HCT116 (cell line): ENCODE measurements around the gene ZBTB20. TPM values are rescaled to one million over a fixed set of nuclear protein-coding genes. Genes with fewer than 3 reads are reported as not detected.

Experiments
- ATAC-seq: fragments of 200-7000 bp; cut with Tn5 transposase; 2 replicates; pipeline ENCODE4 v1.9.1; 2020; ENCODE audit warnings: mild to moderate bottlenecking, moderate library complexity
- BruUV-seq: library from RNA; stranded (reverse); fragments of 400-500 nt; replicated peaks from 2 replicates; lab custom pipeline; 2021; lab: Mats Ljungman, UMichigan
- CTCF ChIA-PET: fragments of 300-600 bp; sonication (Branson Sonifier 250); formaldehyde crosslinking; loops from one replicate; lab custom pipeline; 2021; ENCODE audit warnings: antibody characterized with exemption; lab: Charles Lee
- POLR2A ChIA-PET: fragments of 300-600, 350-600 bp; sonication (Branson Sonifier 250); formaldehyde crosslinking; loops from one replicate; lab custom pipeline; 2021; ENCODE audit warnings: antibody characterized with exemption; lab: Charles Lee
- RAD21 ChIA-PET, 2 experiments: fragments of 300-600 bp; sonication (Branson Sonifier 250); formaldehyde crosslinking; loops; one replicate each; lab custom pipeline; 2023; ENCODE audit warnings: low total read pairs in 2 of 2; ENCODE audit not compliant: uncharacterized antibody in 2 of 2, unreplicated experiment in 2 of 2, low non-redundant PET in 1 of 2; lab: Charles Lee
- DNase-seq: peaks from one replicate; pipeline ENCODE4 v3.0.0-alpha.2; 2010; ENCODE audit warnings: low read depth, low spot score
- H2AFZ ChIP-seq: fragments of 200-600 bp; shearing (Covaris generic), sonication (generic); 2 replicates; pipeline ENCODE4 v1.6.1; 2017; ENCODE audit warnings: low read depth, mixed run types, mixed read lengths, antibody characterized with exemption, low read length; ENCODE audit not compliant: poor library complexity, severe bottlenecking
- H3K27ac ChIP-seq: 2 replicates; pipeline ENCODE4 v1.5.1; 2012; ENCODE audit warnings: low read depth, low read length
- H3K27me3 ChIP-seq: fragments of 200-600 bp; sonication (generic); 2 replicates; pipeline ENCODE4 v1.6.1; 2016; ENCODE audit warnings: mixed run types, low read length, mixed read lengths; ENCODE audit not compliant: insufficient read depth
- H3K36me3 ChIP-seq, 2 experiments: fragments of 200-500 bp in 1 of 2; fragments of 200-600 bp in 1 of 2; sonication (Bioruptor generic) in 1 of 2; sonication (generic) in 1 of 2; 2 replicates each; pipeline versions ENCODE4 v1.5.1 to v1.6.1; 2014 to 2016; ENCODE audit warnings: low read length in 2 of 2, inconsistent platforms in 1 of 2, mixed read lengths in 1 of 2, mixed run types in 1 of 2; ENCODE audit not compliant: insufficient read depth in 2 of 2, control insufficient read depth in 1 of 2
- H3K4me1 ChIP-seq, 2 experiments: fragments of 200-600 bp in 1 of 2; sonication (generic) in 1 of 2; 2 replicates each; pipeline versions ENCODE4 v1.5.1 to v1.6.1; 2012 to 2017; ENCODE audit warnings: low read length in 2 of 2, inconsistent platforms in 1 of 2, mild to moderate bottlenecking in 1 of 2, mixed read lengths in 1 of 2, mixed run types in 1 of 2, moderate library complexity in 1 of 2; ENCODE audit not compliant: insufficient read depth in 2 of 2, control insufficient read depth in 1 of 2
- H3K4me2 ChIP-seq: fragments of 200-600 bp; sonication (generic); 2 replicates; pipeline ENCODE4 v1.6.1; 2017; ENCODE audit warnings: mixed run types, low read length, mixed read lengths
- H3K4me3 ChIP-seq, 2 experiments: fragments of 200-600 bp in 1 of 2; sonication (generic) in 1 of 2; replicated peaks in 1 of 2; 2 replicates each; pipeline ENCODE4 v1.5.1; 2011 to 2016; ENCODE audit warnings: low read length in 2 of 2, control low read depth in 1 of 2, low read depth in 1 of 2, mild to moderate bottlenecking in 1 of 2, mixed read lengths in 1 of 2, mixed run types in 1 of 2
- H3K79me2 ChIP-seq: fragments of 200-600 bp; sonication (generic); 2 replicates; pipeline ENCODE4 v1.6.1; 2017; ENCODE audit warnings: mild to moderate bottlenecking, mixed run types, low read length, moderate library complexity, mixed read lengths; ENCODE audit not compliant: insufficient read depth
- H3K9ac ChIP-seq: fragments of 200-600 bp; sonication (generic); 2 replicates; pipeline ENCODE4 v1.6.1; 2016; ENCODE audit warnings: low read length, mixed read lengths
- H3K9me2 ChIP-seq: fragments of 200-600 bp; sonication (generic), shearing (Covaris generic); 2 replicates; pipeline ENCODE4 v1.6.1; 2017; ENCODE audit warnings: mixed run types, mild to moderate bottlenecking, moderate library complexity; ENCODE audit not compliant: insufficient read depth
- H3K9me3 ChIP-seq, 2 experiments: fragments of 200-500 bp in 1 of 2; fragments of 200-600 bp in 1 of 2; sonication (Bioruptor generic) in 1 of 2; sonication (generic) in 1 of 2; 2 replicates each; pipeline ENCODE4 v1.6.1; 2014 to 2017; ENCODE audit warnings: low read length in 2 of 2, mixed read lengths in 2 of 2, inconsistent platforms in 1 of 2, low read depth in 1 of 2, mild to moderate bottlenecking in 1 of 2, mixed run types in 1 of 2, moderate library complexity in 1 of 2; ENCODE audit not compliant: control insufficient read depth in 1 of 2, insufficient read depth in 1 of 2
- H4K20me1 ChIP-seq: fragments of 200-600 bp; sonication (generic), shearing (Covaris generic); 2 replicates; pipeline ENCODE4 v1.6.1; 2017; ENCODE audit warnings: mixed run types, mild to moderate bottlenecking, moderate library complexity; ENCODE audit not compliant: insufficient read depth
- CEBPB ChIP-seq: IDR thresholded peaks from 2 replicates; pipeline ENCODE4 v1.6.1; 2012; ENCODE audit warnings: low read depth
- EGR1 ChIP-seq: IDR thresholded peaks from 2 replicates; pipeline ENCODE4 v1.6.1; 2012; ENCODE audit warnings: low read depth
- ELF1 ChIP-seq: IDR thresholded peaks from 2 replicates; pipeline ENCODE4 v1.6.1; 2012; ENCODE audit warnings: low read depth, borderline replicate concordance
- EZH2 ChIP-seq: fragments of 200-600 bp; sonication (generic); IDR thresholded peaks from 2 replicates; pipeline ENCODE4 v1.6.1; 2017; ENCODE audit warnings: antibody characterized with exemption, mixed run types
- EZH2phosphoT487 ChIP-seq: fragments of 200-600 bp; IDR thresholded peaks from 2 replicates; pipeline ENCODE4 v1.6.1; 2018; ENCODE audit warnings: antibody characterized with exemption, borderline replicate concordance
- JUND ChIP-seq: IDR thresholded peaks from 2 replicates; pipeline ENCODE4 v1.6.1; 2012
- POLR2A ChIP-seq: IDR thresholded peaks from 2 replicates; pipeline ENCODE4 v1.7.0; 2011; ENCODE audit warnings: borderline replicate concordance; ENCODE audit not compliant: insufficient read depth, insufficient read length; ENCODE audit errors: extremely low read depth
- SP1 ChIP-seq: IDR thresholded peaks from 2 replicates; pipeline ENCODE4 v1.6.1; 2012; ENCODE audit warnings: low read depth
- SRF ChIP-seq: IDR thresholded peaks from 2 replicates; pipeline ENCODE4 v1.6.1; 2012; ENCODE audit warnings: low read depth
- TCF7L2 ChIP-seq: IDR thresholded peaks from 2 replicates; pipeline ENCODE4 v1.7.0; 2011; ENCODE audit warnings: borderline replicate concordance, inconsistent platforms; ENCODE audit not compliant: insufficient read depth, insufficient read length; ENCODE audit errors: extremely low read depth
- YY1 ChIP-seq: IDR thresholded peaks from 2 replicates; pipeline ENCODE4 v1.6.1; 2011; ENCODE audit warnings: low read length, low read depth, moderate library complexity, mild to moderate bottlenecking; ENCODE audit not compliant: insufficient replicate concordance; ENCODE audit errors: extremely low read depth
- ZBTB33 ChIP-seq: IDR thresholded peaks from 2 replicates; pipeline ENCODE4 v1.6.1; 2011; ENCODE audit warnings: mild to moderate bottlenecking, low read length, moderate library complexity; ENCODE audit not compliant: insufficient replicate concordance; ENCODE audit errors: extremely low read depth
- ZFX ChIP-seq: fragments of 450-650 bp; IDR thresholded peaks from 2 replicates; pipeline ENCODE4 v1.6.1; 2017
- ZNF274 ChIP-seq: fragments of 200-500 bp; sonication (Bioruptor generic); IDR thresholded peaks from 2 replicates; pipeline ENCODE4 v1.6.1; 2014; ENCODE audit warnings: mild to moderate bottlenecking, low read depth, low read length, inconsistent platforms
- intact Hi-C: fragments of 100-400 bp; cut with micrococcal nuclease; formaldehyde crosslinking; loops from 2 replicates; pipeline ENCODE4 v1.10.0; 2022
- total RNA-seq: library from RNA; stranded (reverse); gene quantifications from one replicate; pipeline ENCODE4 v1.2.1, GENCODE V29; 2021; ENCODE audit not compliant: unreplicated experiment
- TF ChIP-seq, protein P1 (sequence below), 3 experiments: fragments of 200-600 bp in 1 of 3; sonication (generic) in 1 of 3; IDR thresholded peaks in 2 of 3; conservative IDR thresholded peaks in 1 of 3; 2 replicates each; pipeline ENCODE4 v1.5.1; 2012 to 2017; ENCODE audit warnings: low read depth in 2 of 3, low read length in 2 of 3, antibody characterized with exemption in 1 of 3, borderline replicate concordance in 1 of 3, control low read depth in 1 of 3, mild to moderate bottlenecking in 1 of 3, mixed read lengths in 1 of 3, mixed run types in 1 of 3, moderate library complexity in 1 of 3; ENCODE audit not compliant: insufficient read depth in 1 of 3
- TF ChIP-seq, protein P2 (sequence below): IDR thresholded peaks from 2 replicates; pipeline ENCODE4 v1.6.1; 2012; ENCODE audit warnings: low read depth

The ZBTB20 gene
- total RNA-seq, 1 experiment from 2014 or later, result 42.1 TPM

DNA sequence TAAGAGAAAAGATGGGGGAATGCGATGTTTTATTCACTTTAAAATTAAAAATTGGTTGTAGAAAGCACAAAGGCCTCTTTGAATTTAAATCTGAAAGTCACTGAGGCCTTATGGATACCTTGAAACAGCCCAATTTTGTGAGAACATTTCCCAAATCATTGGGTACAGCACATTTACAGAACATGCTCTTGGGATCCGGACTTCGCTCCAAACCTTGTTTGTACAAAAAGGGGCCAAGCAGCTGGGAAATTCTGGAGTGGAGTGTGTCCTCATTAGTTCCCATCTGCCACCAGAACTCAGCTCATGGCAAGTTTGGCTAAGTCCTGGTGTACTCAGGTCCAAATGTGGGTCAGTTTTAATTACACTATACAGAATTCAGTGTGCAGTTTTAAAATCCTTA is 254.2 kb downstream of the ZBTB20 start:
- no peaks in the 10 kb centered on the region for H3K79me2 ChIP-seq
- ChIA-PET POLR2A (no interaction called here), RAD21 (no interaction called here), CTCF (no interaction called here)
- DNase-seq (no peak), ATAC-seq (no peak)
- no peaks in the 10 kb centered on the region for H4K20me1 ChIP-seq
- no peaks in the 10 kb centered on the region for H3K4me1 ChIP-seq
- no peak overlapping the region for H3K9ac ChIP-seq
- no peak overlapping the region for H2AFZ ChIP-seq
- no peaks in the 10 kb centered on the region for H3K36me3 ChIP-seq
- no TSS peak for BruUV-seq
- H3K9me3 ChIP-seq, result no peaks in the 10 kb centered on the region
- H3K4me2 ChIP-seq, result no peak overlapping the region
- H3K4me3 ChIP-seq, result no peak overlapping the region
- no peak overlapping the region for H3K27ac ChIP-seq
- intact Hi-C loops, result no loop called here
- TF ChIP-seq, protein P1, sequence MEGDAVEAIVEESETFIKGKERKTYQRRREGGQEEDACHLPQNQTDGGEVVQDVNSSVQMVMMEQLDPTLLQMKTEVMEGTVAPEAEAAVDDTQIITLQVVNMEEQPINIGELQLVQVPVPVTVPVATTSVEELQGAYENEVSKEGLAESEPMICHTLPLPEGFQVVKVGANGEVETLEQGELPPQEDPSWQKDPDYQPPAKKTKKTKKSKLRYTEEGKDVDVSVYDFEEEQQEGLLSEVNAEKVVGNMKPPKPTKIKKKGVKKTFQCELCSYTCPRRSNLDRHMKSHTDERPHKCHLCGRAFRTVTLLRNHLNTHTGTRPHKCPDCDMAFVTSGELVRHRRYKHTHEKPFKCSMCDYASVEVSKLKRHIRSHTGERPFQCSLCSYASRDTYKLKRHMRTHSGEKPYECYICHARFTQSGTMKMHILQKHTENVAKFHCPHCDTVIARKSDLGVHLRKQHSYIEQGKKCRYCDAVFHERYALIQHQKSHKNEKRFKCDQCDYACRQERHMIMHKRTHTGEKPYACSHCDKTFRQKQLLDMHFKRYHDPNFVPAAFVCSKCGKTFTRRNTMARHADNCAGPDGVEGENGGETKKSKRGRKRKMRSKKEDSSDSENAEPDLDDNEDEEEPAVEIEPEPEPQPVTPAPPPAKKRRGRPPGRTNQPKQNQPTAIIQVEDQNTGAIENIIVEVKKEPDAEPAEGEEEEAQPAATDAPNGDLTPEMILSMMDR (IDR thresholded peaks at IDR 0.05 in 2 of 3, conservative IDR thresholded peaks at IDR 0.05 in 1 of 3; ENCODE audit: borderline replicate concordance in 1 of 3, insufficient read depth in 1 of 3, low read depth in 2 of 3, low read length in 2 of 3), result no peak
- no peak for TF ChIP-seq ZNF274
- no peak for TF ChIP-seq JUND
- no peak for TF ChIP-seq EZH2
- TF ChIP-seq ZFX, result no peak
- TF ChIP-seq EGR1, result no peak
- TF ChIP-seq YY1, result no peak
- TF ChIP-seq ELF1, result no peak
- no peak for TF ChIP-seq ZBTB33
- TF ChIP-seq POLR2A, result no peak
- no peak for TF ChIP-seq EZH2phosphoT487
- TF ChIP-seq, protein P2, sequence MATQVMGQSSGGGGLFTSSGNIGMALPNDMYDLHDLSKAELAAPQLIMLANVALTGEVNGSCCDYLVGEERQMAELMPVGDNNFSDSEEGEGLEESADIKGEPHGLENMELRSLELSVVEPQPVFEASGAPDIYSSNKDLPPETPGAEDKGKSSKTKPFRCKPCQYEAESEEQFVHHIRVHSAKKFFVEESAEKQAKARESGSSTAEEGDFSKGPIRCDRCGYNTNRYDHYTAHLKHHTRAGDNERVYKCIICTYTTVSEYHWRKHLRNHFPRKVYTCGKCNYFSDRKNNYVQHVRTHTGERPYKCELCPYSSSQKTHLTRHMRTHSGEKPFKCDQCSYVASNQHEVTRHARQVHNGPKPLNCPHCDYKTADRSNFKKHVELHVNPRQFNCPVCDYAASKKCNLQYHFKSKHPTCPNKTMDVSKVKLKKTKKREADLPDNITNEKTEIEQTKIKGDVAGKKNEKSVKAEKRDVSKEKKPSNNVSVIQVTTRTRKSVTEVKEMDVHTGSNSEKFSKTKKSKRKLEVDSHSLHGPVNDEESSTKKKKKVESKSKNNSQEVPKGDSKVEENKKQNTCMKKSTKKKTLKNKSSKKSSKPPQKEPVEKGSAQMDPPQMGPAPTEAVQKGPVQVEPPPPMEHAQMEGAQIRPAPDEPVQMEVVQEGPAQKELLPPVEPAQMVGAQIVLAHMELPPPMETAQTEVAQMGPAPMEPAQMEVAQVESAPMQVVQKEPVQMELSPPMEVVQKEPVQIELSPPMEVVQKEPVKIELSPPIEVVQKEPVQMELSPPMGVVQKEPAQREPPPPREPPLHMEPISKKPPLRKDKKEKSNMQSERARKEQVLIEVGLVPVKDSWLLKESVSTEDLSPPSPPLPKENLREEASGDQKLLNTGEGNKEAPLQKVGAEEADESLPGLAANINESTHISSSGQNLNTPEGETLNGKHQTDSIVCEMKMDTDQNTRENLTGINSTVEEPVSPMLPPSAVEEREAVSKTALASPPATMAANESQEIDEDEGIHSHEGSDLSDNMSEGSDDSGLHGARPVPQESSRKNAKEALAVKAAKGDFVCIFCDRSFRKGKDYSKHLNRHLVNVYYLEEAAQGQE, result no peak
- no peak for TF ChIP-seq TCF7L2
- no peak for TF ChIP-seq SP1
- TF ChIP-seq CEBPB, result no peak
- no peak for TF ChIP-seq SRF
- no peaks in the 10 kb centered on the region for H3K27me3 ChIP-seq
- no peaks in the 10 kb centered on the region for H3K9me2 ChIP-seq
